Activated T-helper 2 cell treated with anti-CD3 and anti-CD28 coated beads, Interferon-gamma antibody, Interleukin-2, Interleukin-4, amounts not matched to agents 10 μg/mL and 5 μg/mL and 100 μg/mL, durations not matched to agents 14 hours and 24 hours and 36 hours (primary cell): Measurements from ENCODE around the gene EPHA6. TPM values are rescaled to one million over a fixed set of nuclear protein-coding genes. Genes with fewer than 3 reads are reported as not detected.
"Not testable (repeated sequence)": the region's sequence is repeated elsewhere in the genome, so short reads cannot be mapped to it uniquely, and the experiment has no call there.

Source experiments
- DNase-seq: peaks from one replicate; pipeline ENCODE4 v3.0.0; 2021; ENCODE audit warnings: low spot score
- H3K27ac Mint-ChIP-seq: one replicate; pipeline ENCODE4 v1.8.0; 2021; ENCODE audit warnings: mixed read lengths
- H3K27me3 Mint-ChIP-seq: one replicate; pipeline ENCODE4 v1.8.0; 2021; ENCODE audit warnings: low read depth, mixed read lengths
- H3K36me3 Mint-ChIP-seq: one replicate; pipeline ENCODE4 v1.8.0; 2021; ENCODE audit warnings: low read depth, mixed read lengths
- H3K4me1 Mint-ChIP-seq: one replicate; pipeline ENCODE4 v1.8.0; 2021; ENCODE audit warnings: low read depth, mixed read lengths
- H3K4me3 Mint-ChIP-seq: one replicate; pipeline ENCODE4 v1.8.0; 2021; ENCODE audit warnings: low read depth, mild to moderate bottlenecking, moderate library complexity, mixed read lengths
- H3K9me3 Mint-ChIP-seq: one replicate; pipeline ENCODE4 v1.8.0; 2021; ENCODE audit warnings: mixed read lengths
- intact Hi-C: fragments of 100-400 bp; cut with micrococcal nuclease; formaldehyde crosslinking; loops from one replicate; pipeline ENCODE4 v1.15.1; 2023
- total RNA-seq: library from RNA; stranded (reverse); gene quantifications from 2 replicates; pipeline ENCODE4 v1.2.3, GENCODE V29; 2022

EPHA6 gene
- total RNA-seq, 1 donor from 2014 or later = not detected

GRCh38 chr3:97485206-97485605, 670.8 kb downstream of the EPHA6 start:
- Mint-ChIP-seq H3K27ac (no peak overlapping the region), H3K27me3 (no peaks in the 10 kb centered on the region), H3K9me3 (no peaks in the 10 kb centered on the region), H3K4me1 (no peaks in the 10 kb centered on the region), H3K4me3 (no peak overlapping the region), H3K36me3 (no peaks in the 10 kb centered on the region)
- no peak for DNase-seq
- intact Hi-C loops = no loop called here

GRCh38 chr3:97487587-97487986, 673.2 kb downstream of the EPHA6 start:
- no peak for DNase-seq
- no peaks in the 10 kb centered on the region for H3K36me3 Mint-ChIP-seq
- H3K4me1 Mint-ChIP-seq = no peaks in the 10 kb centered on the region
- intact Hi-C loops = no loop called here
- no peak overlapping the region for H3K4me3 Mint-ChIP-seq
- no peaks in the 10 kb centered on the region for H3K27me3 Mint-ChIP-seq
- H3K9me3 Mint-ChIP-seq = no peaks in the 10 kb centered on the region
- H3K27ac Mint-ChIP-seq = no peak overlapping the region

- no peaks in the 10 kb centered on the region for H3K27me3 Mint-ChIP-seq
- H3K4me1 Mint-ChIP-seq = no peaks in the 10 kb centered on the region
- H3K27ac Mint-ChIP-seq = no peak overlapping the region
- no peak overlapping the region for H3K4me3 Mint-ChIP-seq
- intact Hi-C loops = no loop called here
- no peaks in the 10 kb centered on the region for H3K36me3 Mint-ChIP-seq
- no peaks in the 10 kb centered on the region for H3K9me3 Mint-ChIP-seq
- no peak for DNase-seq
These were observed 674.3 kb downstream of the EPHA6 start for GRCh38 chr3:97488741-97489140.

GRCh38 chr3:97495896-97496295, 681.5 kb downstream of the EPHA6 start:
- H3K4me1 Mint-ChIP-seq = no peaks in the 10 kb centered on the region
- H3K36me3 Mint-ChIP-seq = no peaks in the 10 kb centered on the region
- intact Hi-C loops = no loop called here
- no peak for DNase-seq
- H3K27me3 Mint-ChIP-seq = no peaks in the 10 kb centered on the region
- no peak overlapping the region for H3K27ac Mint-ChIP-seq
- no peak overlapping the region for H3K4me3 Mint-ChIP-seq
- H3K9me3 Mint-ChIP-seq = no peaks in the 10 kb centered on the region

GRCh38 chr3:97497138-97497537, 682.7 kb downstream of the EPHA6 start:
- H3K9me3 Mint-ChIP-seq = peaks cover 6% of the 10 kb centered on the region
- H3K4me1 Mint-ChIP-seq = no peaks in the 10 kb centered on the region
- DNase-seq = no peak
- intact Hi-C loops = no loop called here
- no peaks in the 10 kb centered on the region for H3K36me3 Mint-ChIP-seq
- H3K4me3 Mint-ChIP-seq = no peak overlapping the region
- no peaks in the 10 kb centered on the region for H3K27me3 Mint-ChIP-seq
- H3K27ac Mint-ChIP-seq = no peak overlapping the region

- H3K9me3 Mint-ChIP-seq = peaks cover 38% of the 10 kb centered on the region
- no peak overlapping the region for H3K27ac Mint-ChIP-seq
- H3K4me1 Mint-ChIP-seq = no peaks in the 10 kb centered on the region
These were observed 690.1 kb downstream of the EPHA6 start for GRCh38 chr3:97504463-97504862.

GRCh38 chr3:97510795-97511194, 696.4 kb downstream of the EPHA6 start:
- H3K9me3 Mint-ChIP-seq = peaks cover 20% of the 10 kb centered on the region
- no peaks in the 10 kb centered on the region for H3K27me3 Mint-ChIP-seq
- H3K4me3 Mint-ChIP-seq = no peak overlapping the region
- no peak for DNase-seq
- no peaks in the 10 kb centered on the region for H3K4me1 Mint-ChIP-seq
- no peak overlapping the region for H3K27ac Mint-ChIP-seq
- no peaks in the 10 kb centered on the region for H3K36me3 Mint-ChIP-seq
- intact Hi-C loops = no loop called here

More at GRCh38 chr3:97504463-97504862, 690.1 kb downstream of the EPHA6 start:
- no peak for DNase-seq
- H3K36me3 Mint-ChIP-seq = no peaks in the 10 kb centered on the region
- intact Hi-C loops = no loop called here
- no peaks in the 10 kb centered on the region for H3K27me3 Mint-ChIP-seq
- no peak overlapping the region for H3K4me3 Mint-ChIP-seq

GRCh38 chr3:97515076-97515475, 700.7 kb downstream of the EPHA6 start:
- H3K4me1 Mint-ChIP-seq = no peaks in the 10 kb centered on the region
- intact Hi-C loops = no loop called here
- H3K27ac Mint-ChIP-seq = no peak overlapping the region
- no peaks in the 10 kb centered on the region for H3K36me3 Mint-ChIP-seq
- no peaks in the 10 kb centered on the region for H3K27me3 Mint-ChIP-seq
- no peak for DNase-seq
- no peaks in the 10 kb centered on the region for H3K9me3 Mint-ChIP-seq
- no peak overlapping the region for H3K4me3 Mint-ChIP-seq

GRCh38 chr3:97530691-97531090, 716.3 kb downstream of the EPHA6 start:
- Mint-ChIP-seq H3K4me3 (no peak overlapping the region), H3K27ac (no peak overlapping the region), H3K27me3 (no peaks in the 10 kb centered on the region), H3K9me3 (no peaks in the 10 kb centered on the region), H3K4me1 (no peaks in the 10 kb centered on the region), H3K36me3 (no peaks in the 10 kb centered on the region)
- DNase-seq = no peak
- intact Hi-C loops = no loop called here

GRCh38 chr3:97547573-97547972, 733.2 kb downstream of the EPHA6 start:
- H3K4me1 Mint-ChIP-seq, H3K9me3 Mint-ChIP-seq, DNase-seq, H3K27ac Mint-ChIP-seq, H3K27me3 Mint-ChIP-seq, H3K36me3 Mint-ChIP-seq, intact Hi-C loops, H3K4me3 Mint-ChIP-seq: not testable (repeated sequence)

- Mint-ChIP-seq H3K4me3 (no peak overlapping the region), H3K4me1 (no peaks in the 10 kb centered on the region), H3K36me3 (no peaks in the 10 kb centered on the region), H3K9me3 (peaks cover 5% of the 10 kb centered on the region), H3K27me3 (no peaks in the 10 kb centered on the region), H3K27ac (no peak overlapping the region)
- intact Hi-C loops = no loop called here
- DNase-seq = no peak
These were observed 736.0 kb downstream of the EPHA6 start for GRCh38 chr3:97550408-97550807.

GRCh38 chr3:97552186-97552585, 737.8 kb downstream of the EPHA6 start:
- no peak overlapping the region for H3K27ac Mint-ChIP-seq
- H3K4me1 Mint-ChIP-seq = no peaks in the 10 kb centered on the region
- no peaks in the 10 kb centered on the region for H3K36me3 Mint-ChIP-seq
- intact Hi-C loops = no loop called here
- H3K4me3 Mint-ChIP-seq = no peak overlapping the region
- no peaks in the 10 kb centered on the region for H3K9me3 Mint-ChIP-seq
- H3K27me3 Mint-ChIP-seq = no peaks in the 10 kb centered on the region
- DNase-seq = no peak

- Mint-ChIP-seq H3K27ac (no peak overlapping the region), H3K4me1 (no peaks in the 10 kb centered on the region), H3K36me3 (no peaks in the 10 kb centered on the region), H3K9me3 (no peaks in the 10 kb centered on the region), H3K27me3 (no peaks in the 10 kb centered on the region), H3K4me3 (no peak overlapping the region)
- no peak for DNase-seq
- intact Hi-C loops = loop anchor here (10.0 kb wide), 1 partner anchor 59 kb away; no protein-coding TSS in a partner anchor
These were observed 761.3 kb downstream of the EPHA6 start for GRCh38 chr3:97575742-97576141.

- Mint-ChIP-seq H3K36me3 (no peaks in the 10 kb centered on the region), H3K4me3 (no peak overlapping the region), H3K4me1 (no peaks in the 10 kb centered on the region), H3K9me3 (no peaks in the 10 kb centered on the region), H3K27ac (no peak overlapping the region), H3K27me3 (no peaks in the 10 kb centered on the region)
- no peak for DNase-seq
- intact Hi-C loops = loop anchor here (10.0 kb wide), 1 partner anchor 59 kb away; no protein-coding TSS in a partner anchor
These were observed 761.8 kb downstream of the EPHA6 start for GRCh38 chr3:97576221-97576620.
